Right kidney (tissue), 1 donor: ENCODE results near the gene HOTAIR.

Experiments used
- DNase-seq: peaks from one replicate; pipeline ENCODE4 v3.0.0-alpha.2; 2016

Gene HOTAIR

GRCh38 chr12:53944907-53945847 lies 29.6 kb downstream of the HOTAIR start:
- DNase-seq, result no peak

- DNase-seq, result no peak
Measured at GRCh38 chr12:53944209-53944608, 30.5 kb downstream of the HOTAIR start.

- peak; percentile 33 for DNase-seq
Measured at GRCh38 chr12:53942467-53942997, 32.2 kb downstream of the HOTAIR start.

- DNase-seq, result peak; percentile 31
Measured at GRCh38 chr12:53941750-53942149, 33.0 kb downstream of the HOTAIR start.

- peak; percentile 16 for DNase-seq
Measured at GRCh38 chr12:53941187-53941586, 33.6 kb downstream of the HOTAIR start.

GRCh38 chr12:53940443-53941014 lies 34.2 kb downstream of the HOTAIR start:
- DNase-seq, result peak; percentile 44

GRCh38 chr12:53939141-53940108 lies 35.3 kb downstream of the HOTAIR start:
- DNase-seq, result peak; percentile 60

- peak; percentile 75 for DNase-seq
Measured at GRCh38 chr12:53938326-53939140, 36.2 kb downstream of the HOTAIR start, which contains the start of gene HOXC13. TSS of gene HOXC13 (plus strand) at chr12:53938831. CDS start at chr12:53938907, 76 bp downstream.

- no peak for DNase-seq
Measured at GRCh38 chr12:53937596-53938325, 37.0 kb downstream of the HOTAIR start.

GRCh38 chr12:53937099-53937498 lies 37.7 kb downstream of the HOTAIR start:
- peak; percentile 51 for DNase-seq

- peak; percentile 85 for DNase-seq
Measured at GRCh38 chr12:53935383-53936341, 39.1 kb downstream of the HOTAIR start.

- DNase-seq, result no peak
Measured at GRCh38 chr12:53932915-53933314, 41.8 kb downstream of the HOTAIR start.

GRCh38 chr12:53931844-53932581 lies 42.7 kb downstream of the HOTAIR start:
- no peak for DNase-seq

- peak; percentile 67 for DNase-seq
Measured at GRCh38 chr12:53930591-53931255, 44.0 kb downstream of the HOTAIR start.

GRCh38 chr12:53929527-53929926 lies 45.2 kb downstream of the HOTAIR start:
- no peak for DNase-seq

- DNase-seq, result peak; percentile 66
Measured at GRCh38 chr12:53928054-53928835, 46.5 kb downstream of the HOTAIR start.
